ENCODE data around the gene LRP1B.

LRP1B gene

DNA sequence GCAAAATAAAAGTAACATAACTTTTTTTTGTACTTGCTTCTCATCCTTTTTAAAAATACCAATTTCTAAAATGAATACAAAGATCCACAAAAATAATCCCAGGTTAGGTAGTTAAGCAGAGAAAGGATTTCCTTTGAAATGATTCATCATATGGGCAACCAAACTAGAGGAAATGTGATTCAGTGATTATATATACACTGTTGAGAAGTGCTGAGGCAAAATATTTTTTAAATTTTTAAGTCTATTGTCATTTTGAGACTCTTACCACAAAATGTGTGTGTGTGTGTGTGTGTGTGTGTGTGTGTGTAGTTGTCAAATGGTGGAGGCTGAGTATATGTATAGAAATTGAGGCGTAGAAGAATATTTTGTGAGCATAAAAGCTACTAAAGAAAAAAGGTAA lies 1075.3 kb downstream of the LRP1B start:
- H2AFZ ChIP-seq (ENCODE audit: low read depth, low read length): no peak overlapping the region
- H3K4me1 ChIP-seq (ENCODE audit: insufficient read depth, low read length): no peaks in the 10 kb centered on the region
- no peak for TF ChIP-seq EZH2 (IDR thresholded peaks at IDR 0.05; ENCODE audit: borderline replicate concordance, low read depth, low read length, severe bottlenecking)
- TF ChIP-seq, protein P1, sequence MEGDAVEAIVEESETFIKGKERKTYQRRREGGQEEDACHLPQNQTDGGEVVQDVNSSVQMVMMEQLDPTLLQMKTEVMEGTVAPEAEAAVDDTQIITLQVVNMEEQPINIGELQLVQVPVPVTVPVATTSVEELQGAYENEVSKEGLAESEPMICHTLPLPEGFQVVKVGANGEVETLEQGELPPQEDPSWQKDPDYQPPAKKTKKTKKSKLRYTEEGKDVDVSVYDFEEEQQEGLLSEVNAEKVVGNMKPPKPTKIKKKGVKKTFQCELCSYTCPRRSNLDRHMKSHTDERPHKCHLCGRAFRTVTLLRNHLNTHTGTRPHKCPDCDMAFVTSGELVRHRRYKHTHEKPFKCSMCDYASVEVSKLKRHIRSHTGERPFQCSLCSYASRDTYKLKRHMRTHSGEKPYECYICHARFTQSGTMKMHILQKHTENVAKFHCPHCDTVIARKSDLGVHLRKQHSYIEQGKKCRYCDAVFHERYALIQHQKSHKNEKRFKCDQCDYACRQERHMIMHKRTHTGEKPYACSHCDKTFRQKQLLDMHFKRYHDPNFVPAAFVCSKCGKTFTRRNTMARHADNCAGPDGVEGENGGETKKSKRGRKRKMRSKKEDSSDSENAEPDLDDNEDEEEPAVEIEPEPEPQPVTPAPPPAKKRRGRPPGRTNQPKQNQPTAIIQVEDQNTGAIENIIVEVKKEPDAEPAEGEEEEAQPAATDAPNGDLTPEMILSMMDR (IDR thresholded peaks at IDR 0.05; ENCODE audit: borderline replicate concordance, extremely low read depth, low read length, poor library complexity, severe bottlenecking): no peak
- no peak overlapping the region for H3K4me2 ChIP-seq (ENCODE audit: insufficient read depth, low read length)
- H3K27ac ChIP-seq (ENCODE audit: low read length): no peak overlapping the region
- H3K9me3 ChIP-seq (ENCODE audit: insufficient read depth, low read length, severe bottlenecking): no peaks in the 10 kb centered on the region
- no peaks in the 10 kb centered on the region for H3K79me2 ChIP-seq (ENCODE audit: insufficient read depth, low read length)
- no peak overlapping the region for H3K4me3 ChIP-seq (ENCODE audit: low read depth in 1 of 2, low read length in 2 of 2)
- DNase-seq (no peak), ATAC-seq (ENCODE audit: insufficient read depth, low read depth) (no peak; the same call in 2 of the 3 replicates)
- no peaks in the 10 kb centered on the region for H3K27me3 ChIP-seq (ENCODE audit: insufficient read depth, low read length, poor library complexity)
- H3K36me3 ChIP-seq (ENCODE audit: insufficient read depth, low read length): no peaks in the 10 kb centered on the region
- no peaks in the 10 kb centered on the region for H4K20me1 ChIP-seq (ENCODE audit: insufficient read depth, low read length)
- H3K9ac ChIP-seq (ENCODE audit: low read depth, low read length): no peak overlapping the region

DNA sequence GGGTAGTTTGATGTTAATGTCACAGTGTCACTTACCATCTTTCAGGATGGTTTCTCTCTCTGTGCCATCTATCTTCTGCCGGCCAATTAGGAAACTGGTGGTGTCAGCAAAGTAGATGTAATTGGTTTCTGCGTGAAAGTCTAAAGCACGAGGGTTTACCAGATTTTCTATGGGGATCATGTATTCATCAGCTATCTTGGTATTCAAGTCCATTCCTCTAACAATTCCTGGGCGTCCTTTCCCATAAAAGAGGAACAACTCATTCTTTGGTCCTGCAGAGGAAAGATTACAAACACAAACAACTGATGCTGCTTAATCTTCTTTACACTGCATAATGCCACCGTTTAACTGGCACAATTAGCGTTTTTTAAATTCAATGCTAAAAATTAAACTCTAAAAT lies 1081.9 kb downstream of the LRP1B start:
- Histone ChIP-seq H3K36me3 (ENCODE audit: insufficient read depth, low read length) (no peaks in the 10 kb centered on the region), H3K9me3 (ENCODE audit: insufficient read depth, low read length, severe bottlenecking) (no peaks in the 10 kb centered on the region), H3K4me2 (ENCODE audit: insufficient read depth, low read length) (no peak overlapping the region), H3K9ac (ENCODE audit: low read depth, low read length) (no peak overlapping the region), H3K4me3 (ENCODE audit: low read depth in 1 of 2, low read length in 2 of 2) (no peak overlapping the region), H3K79me2 (ENCODE audit: insufficient read depth, low read length) (no peaks in the 10 kb centered on the region), H3K27ac (ENCODE audit: low read length) (no peak overlapping the region), H4K20me1 (ENCODE audit: insufficient read depth, low read length) (no peaks in the 10 kb centered on the region), H3K4me1 (ENCODE audit: insufficient read depth, low read length) (no peaks in the 10 kb centered on the region), H3K27me3 (ENCODE audit: insufficient read depth, low read length, poor library complexity) (no peaks in the 10 kb centered on the region), H2AFZ (ENCODE audit: low read depth, low read length) (no peak overlapping the region; the same call in 1 of the 2 replicates)
- ATAC-seq (ENCODE audit: insufficient read depth, low read depth) (no peak), DNase-seq (no peak)
- no peak for TF ChIP-seq EZH2 (IDR thresholded peaks at IDR 0.05; ENCODE audit: borderline replicate concordance, low read depth, low read length, severe bottlenecking)
- TF ChIP-seq, protein P1 (IDR thresholded peaks at IDR 0.05; ENCODE audit: borderline replicate concordance, extremely low read depth, low read length, poor library complexity, severe bottlenecking): no peak

DNA sequence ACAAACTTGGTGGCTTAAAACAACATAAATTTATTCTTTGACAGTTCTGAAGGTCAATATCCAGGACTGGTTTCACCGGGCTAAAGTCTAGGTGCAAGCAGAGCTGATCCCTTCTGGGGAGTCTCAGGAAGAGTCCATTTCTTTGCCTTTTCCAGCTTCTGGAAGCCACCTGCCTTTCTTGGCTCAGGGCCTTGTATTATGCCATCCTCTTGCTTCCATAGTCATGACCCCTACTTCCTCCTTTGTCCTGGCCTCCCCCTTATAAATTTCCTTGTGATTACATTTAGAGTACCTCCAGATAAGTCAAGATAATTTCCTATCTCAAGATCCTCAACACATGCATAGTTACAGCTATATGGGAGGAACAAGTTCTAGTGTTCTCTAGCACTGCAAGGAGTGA lies 1089.5 kb downstream of the LRP1B start:
- Histone ChIP-seq H3K9me3 (ENCODE audit: insufficient read depth, low read length, severe bottlenecking) (no peaks in the 10 kb centered on the region), H2AFZ (ENCODE audit: low read depth, low read length) (no peak overlapping the region), H3K4me3 (ENCODE audit: low read depth in 1 of 2, low read length in 2 of 2) (no peak overlapping the region), H3K4me2 (ENCODE audit: insufficient read depth, low read length) (no peak overlapping the region), H3K36me3 (ENCODE audit: insufficient read depth, low read length) (no peaks in the 10 kb centered on the region), H3K9ac (ENCODE audit: low read depth, low read length) (no peak overlapping the region), H3K79me2 (ENCODE audit: insufficient read depth, low read length) (no peaks in the 10 kb centered on the region), H3K27me3 (ENCODE audit: insufficient read depth, low read length, poor library complexity) (no peaks in the 10 kb centered on the region), H4K20me1 (ENCODE audit: insufficient read depth, low read length) (no peaks in the 10 kb centered on the region), H3K27ac (ENCODE audit: low read length) (no peak overlapping the region), H3K4me1 (ENCODE audit: insufficient read depth, low read length) (no peaks in the 10 kb centered on the region)
- TF ChIP-seq EZH2 (IDR thresholded peaks at IDR 0.05; ENCODE audit: borderline replicate concordance, low read depth, low read length, severe bottlenecking): no peak
- TF ChIP-seq, protein P1 (IDR thresholded peaks at IDR 0.05; ENCODE audit: borderline replicate concordance, extremely low read depth, low read length, poor library complexity, severe bottlenecking): no peak
- ATAC-seq (ENCODE audit: insufficient read depth, low read depth): no peak
- no peak for DNase-seq

DNA sequence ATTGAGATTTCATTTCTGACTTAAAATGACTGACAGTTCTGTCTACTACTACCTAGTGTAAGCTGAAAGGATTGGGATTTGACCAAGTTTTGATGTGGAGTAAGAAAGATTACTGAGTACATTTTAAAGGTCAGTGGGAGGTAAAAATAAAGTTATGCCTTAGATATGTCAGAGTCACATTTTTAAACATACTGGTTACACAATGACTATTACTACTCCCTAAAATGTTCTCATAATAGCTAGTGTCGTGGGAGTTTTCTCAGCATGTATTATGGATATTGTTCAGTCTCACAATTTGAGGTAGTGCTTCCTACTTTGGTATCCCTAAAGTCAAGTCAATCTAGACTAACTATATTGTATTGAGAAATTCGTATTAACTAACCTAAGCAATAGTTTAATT lies 1092.5 kb downstream of the LRP1B start:
- H3K79me2 ChIP-seq (ENCODE audit: insufficient read depth, low read length): no peaks in the 10 kb centered on the region
- H4K20me1 ChIP-seq (ENCODE audit: insufficient read depth, low read length): no peaks in the 10 kb centered on the region
- H3K9me3 ChIP-seq (ENCODE audit: insufficient read depth, low read length, severe bottlenecking): peaks cover 5% of the 10 kb centered on the region
- no peaks in the 10 kb centered on the region for H3K36me3 ChIP-seq (ENCODE audit: insufficient read depth, low read length)
- DNase-seq (no peak), ATAC-seq (ENCODE audit: insufficient read depth, low read depth) (no peak)
- H3K4me3 ChIP-seq (ENCODE audit: low read depth in 1 of 2, low read length in 2 of 2): no peak overlapping the region
- H3K4me1 ChIP-seq (ENCODE audit: insufficient read depth, low read length): peaks cover 2% of the 10 kb centered on the region; the same call in 1 of the 2 replicates
- no peaks in the 10 kb centered on the region for H3K27me3 ChIP-seq (ENCODE audit: insufficient read depth, low read length, poor library complexity)
- no peak overlapping the region for H3K4me2 ChIP-seq (ENCODE audit: insufficient read depth, low read length)
- TF ChIP-seq, protein P1 (IDR thresholded peaks at IDR 0.05; ENCODE audit: borderline replicate concordance, extremely low read depth, low read length, poor library complexity, severe bottlenecking): no peak
- TF ChIP-seq EZH2 (IDR thresholded peaks at IDR 0.05; ENCODE audit: borderline replicate concordance, low read depth, low read length, severe bottlenecking): no peak
- H3K9ac ChIP-seq (ENCODE audit: low read depth, low read length): no peak overlapping the region
- no peak overlapping the region for H3K27ac ChIP-seq (ENCODE audit: low read length)
- no peak overlapping the region for H2AFZ ChIP-seq (ENCODE audit: low read depth, low read length)

Measured in DND-41 (cell line).